C4-2B (cell line): ENCODE data around the gene VTI1A.

Experiments used
- H3K27ac ChIP-seq: fragments of 450-650 bp; 2 replicates; pipeline ENCODE4 v1.5.1; 2017
- CTCF ChIP-seq: fragments of 450-650 bp; conservative IDR thresholded peaks from 2 replicates; pipeline ENCODE4 v1.5.1; 2017; ENCODE audit warnings: mild to moderate bottlenecking
- ZFX ChIP-seq: fragments of 450-650 bp; IDR thresholded peaks from 2 replicates; pipeline ENCODE4 v1.6.1; 2017

VTI1A gene

GRCh38 chr10:112785089-112785488 lies 338.1 kb downstream of the VTI1A start:
- no peak for TF ChIP-seq CTCF
- no peak for TF ChIP-seq ZFX
- H3K27ac ChIP-seq = no peak overlapping the region

GRCh38 chr10:112789248-112789647 lies 342.2 kb downstream of the VTI1A start:
- H3K27ac ChIP-seq = no peak overlapping the region
- no peak for TF ChIP-seq CTCF
- TF ChIP-seq ZFX = no peak

- no peak for TF ChIP-seq ZFX
- TF ChIP-seq CTCF = no peak
- H3K27ac ChIP-seq = peak overlapping the region; percentile 25; the same call in 1 of the 2 replicates
Measured at GRCh38 chr10:112790030-112790429, 343.0 kb downstream of the VTI1A start.

GRCh38 chr10:112790921-112791320 lies 343.9 kb downstream of the VTI1A start:
- peak overlapping the region; percentile 25 for H3K27ac ChIP-seq
- TF ChIP-seq CTCF = no peak
- no peak for TF ChIP-seq ZFX

- no peak for TF ChIP-seq CTCF
- no peak for TF ChIP-seq ZFX
- no peak overlapping the region for H3K27ac ChIP-seq
Measured at GRCh38 chr10:112791447-112791846, 344.4 kb downstream of the VTI1A start.

GRCh38 chr10:112792487-112793201 lies 345.6 kb downstream of the VTI1A start:
- TF ChIP-seq ZFX = no peak
- TF ChIP-seq CTCF = no peak
- no peak overlapping the region; the same call in 1 of the 2 replicates for H3K27ac ChIP-seq

- TF ChIP-seq ZFX = no peak
- no peak; the same call in 1 of the 2 replicates for TF ChIP-seq CTCF
- H3K27ac ChIP-seq = peak overlapping the region; percentile 27; the same call in 1 of the 2 replicates
Measured at GRCh38 chr10:112793202-112793921, 346.3 kb downstream of the VTI1A start.
